NCI-H1417 treated with DMSO at 0.1 percent for 48 hours (cell line): Measurements from ENCODE around the gene PARP16.
"Not testable (repeated sequence)": the region's sequence is repeated elsewhere in the genome, so short reads cannot be mapped to it uniquely, and the experiment has no call there.

Source experiments
- DNase-seq: peaks from one replicate; lab custom pipeline; 2025; lab: John Stamatoyannopoulos, UW

PARP16 gene

GRCh38 chr15:65233696-65234095 is 53.0 kb downstream of the PARP16 start:
- DNase-seq, result no peak

GRCh38 chr15:65232520-65232919 is 54.2 kb downstream of the PARP16 start:
- no peak for DNase-seq

GRCh38 chr15:65231306-65231705 is 55.4 kb downstream of the PARP16 start:
- DNase-seq, result no peak

- not testable (repeated sequence) for DNase-seq
Measured at GRCh38 chr15:65226901-65227300, 59.8 kb downstream of the PARP16 start.

- DNase-seq, result no peak
Measured at GRCh38 chr15:65226221-65226620, 60.5 kb downstream of the PARP16 start.

GRCh38 chr15:65223996-65224395 is 62.7 kb downstream of the PARP16 start:
- no peak for DNase-seq

GRCh38 chr15:65222891-65223290 is 63.8 kb downstream of the PARP16 start:
- no peak for DNase-seq

GRCh38 chr15:65221697-65222096 is 65.0 kb downstream of the PARP16 start:
- DNase-seq, result no peak

- DNase-seq, result no peak
Measured at GRCh38 chr15:65219137-65219536, 67.5 kb downstream of the PARP16 start.

- DNase-seq, result no peak
Measured at GRCh38 chr15:65217526-65218482, 68.9 kb downstream of the PARP16 start.

- no peak for DNase-seq
Measured at GRCh38 chr15:65215496-65215895, 71.2 kb downstream of the PARP16 start.

GRCh38 chr15:65214010-65214409 is 72.7 kb downstream of the PARP16 start:
- no peak for DNase-seq

GRCh38 chr15:65213241-65213640 is 73.4 kb downstream of the PARP16 start:
- DNase-seq, result no peak

GRCh38 chr15:65212097-65212496 is 74.6 kb downstream of the PARP16 start:
- no peak for DNase-seq

GRCh38 chr15:65211482-65211982 is 75.2 kb downstream of the PARP16 start:
- no peak for DNase-seq

GRCh38 chr15:65210770-65211481 is 75.8 kb downstream of the PARP16 start, which contains the start of gene CILP:
Gene CILP (minus strand): TSS chr15:65211473. CDS start chr15:65209755, 1,718 bp downstream.
- DNase-seq, result no peak

- no peak for DNase-seq
Measured at GRCh38 chr15:65209701-65210643, 76.7 kb downstream of the PARP16 start.

- no peak for DNase-seq
Measured at GRCh38 chr15:65208647-65209046, 78.0 kb downstream of the PARP16 start.
